ENCODE data around the gene SOS2. TPM values are rescaled to one million over a fixed set of nuclear protein-coding genes. Genes with fewer than 3 reads are reported as not detected.
A peak's percentile ranks its signal among the peaks of the same experiment; 100 is the strongest.

The SOS2 gene
- total and polyA plus RNA-seq, 2 of the 4 experiments (the other 2 are of a cell fraction), result 6.3 to 10.9 TPM

- DNase-seq (peak; percentile 86), ATAC-seq (ENCODE audit: low read depth) (peak; percentile 99)
- H3K36me3 ChIP-seq (ENCODE audit: control insufficient read depth, insufficient read depth, low read length), result peaks cover 16% of the 10 kb centered on the region
- peak within 1 kb of the TSS; percentile 92 for H4K5ac ChIP-seq (ENCODE audit: low read depth, low read length)
- no peak within 1 kb of the TSS for H2BK15ac ChIP-seq (ENCODE audit: low read depth, low read length)
- peak within 1 kb of the TSS; percentile 87 for H2AK5ac ChIP-seq (ENCODE audit: low read depth, low read length)
- BruUV-seq (replicated peaks), result no TSS peak
- WGBS, 2 experiments (ENCODE audit: extremely low coverage in 2 of 2, insufficient read length in 1 of 2), result 0% methylated on average over 28 of the region's 63 CpGs; no CpG with 5 or more reads in 1 of the 2 experiments
- peak within 1 kb of the TSS; percentile 90 for H2BK5ac ChIP-seq (ENCODE audit: low read depth, low read length, poor library complexity, severe bottlenecking)
- no peaks in the 10 kb centered on the region for H3K27me3 ChIP-seq (ENCODE audit: control insufficient read depth, insufficient read depth, low read length)
- peak within 1 kb of the TSS; percentile 91 for H3K27ac ChIP-seq (ENCODE audit: insufficient read depth, low read length)
- H3K23ac ChIP-seq (ENCODE audit: low read depth, low read length), result peak within 1 kb of the TSS; percentile 92
- no peaks in the 10 kb centered on the region; the same call in 1 of the 2 replicates for H3K9me1 ChIP-seq (ENCODE audit: insufficient read depth, low read length)
- intact Hi-C loops (cut with micrococcal nuclease), result loop anchor here (5.0 kb wide), 1 partner anchor 416 kb away; the partner anchor contains the start of gene MAP4K5
- no peak within 1 kb of the TSS for H2BK120ac ChIP-seq (ENCODE audit: low read depth, low read length)
- no peaks in the 10 kb centered on the region for H3K4me1 ChIP-seq (ENCODE audit: control insufficient read depth, insufficient read depth, low read length)
- CTCF ChIA-PET, result interaction anchor here (0.6 kb wide), 1 partner anchor 249 kb away, joined by 3 read pairs; no protein-coding TSS in a partner anchor
- H3K9me3 ChIP-seq (ENCODE audit: control insufficient read depth, insufficient read depth, low read length), result no peaks in the 10 kb centered on the region
- dilution Hi-C loops (cut with HindIII; ENCODE audit: low sequenced_read_pairs, unreplicated experiment), result no loop called here
- in situ Hi-C loops (cut with MboI; ENCODE audit: low sequenced_read_pairs), result no loop called here
- peak within 1 kb of the TSS; percentile 83 for H3K56ac ChIP-seq (ENCODE audit: extremely low read depth, insufficient read depth, low read length)
- peak within 1 kb of the TSS; percentile 73 for H4K91ac ChIP-seq (ENCODE audit: insufficient read depth, low read depth, low read length)
- H4K20me1 ChIP-seq (ENCODE audit: insufficient read depth, low read length), result peaks cover 3% of the 10 kb centered on the region; the same call in 1 of the 2 replicates
- H3K79me1 ChIP-seq (ENCODE audit: low read depth in 1 of 2, low read length in 2 of 2), result peaks cover 10 to 22% of the 10 kb centered on the region in 2 experiments; a peak in 3 of 4 replicates
- peak within 1 kb of the TSS; percentile 94 for H2AFZ ChIP-seq (replicated peaks; ENCODE audit: low read length, poor library complexity)
- peak within 1 kb of the TSS; percentile 75 for H2AK9ac ChIP-seq (replicated peaks; ENCODE audit: low read depth, low read length, poor library complexity)
- H3K4me3 ChIP-seq (ENCODE audit: insufficient read depth, low read depth, low read length), result peak within 1 kb of the TSS; percentile 92
- no peak within 1 kb of the TSS for H2BK20ac ChIP-seq (ENCODE audit: low read depth, low read length)
- H3K18ac ChIP-seq (ENCODE audit: low read depth, low read length), result peak within 1 kb of the TSS; percentile 63; the same call in 1 of the 2 replicates
- POLR2A ChIA-PET (ENCODE audit: unreplicated experiment), result interaction anchor here (0.9 kb wide), 1 partner anchor 248 kb away, joined by 3 read pairs; no protein-coding TSS in a partner anchor
- peak within 1 kb of the TSS; percentile 99 for H3K9ac ChIP-seq (ENCODE audit: low read depth, low read length)
- peak within 1 kb of the TSS; percentile 97 for H3K4me2 ChIP-seq (ENCODE audit: low read depth, low read length)
- H3K14ac ChIP-seq (replicated peaks; ENCODE audit: low read depth, low read length), result peak within 1 kb of the TSS; percentile 95
- peak within 1 kb of the TSS; percentile 93 to 94 for H4K8ac ChIP-seq (ENCODE audit: low read depth in 2 of 2, low read length in 2 of 2)
- peak within 1 kb of the TSS; percentile 88 for H3K4ac ChIP-seq (ENCODE audit: low read depth, low read length)
- TF ChIP-seq CEBPB (IDR thresholded peaks at IDR 0.05; ENCODE audit: low read depth, low read length) (no peak), MAFK (IDR thresholded peaks at IDR 0.05; ENCODE audit: low read depth, low read length) (no peak), POLR2A (IDR thresholded peaks at IDR 0.05; ENCODE audit: low read depth, low read length) (peak; percentile 86), MAZ (IDR thresholded peaks at IDR 0.05; ENCODE audit: borderline replicate concordance, low read depth, low read length) (peak; percentile 91), NFE2L2 (IDR thresholded peaks at IDR 0.05; ENCODE audit: low read depth, low read length) (no peak), USF2 (IDR thresholded peaks at IDR 0.05; ENCODE audit: low read depth, low read length) (no peak), CTCF (conservative IDR thresholded peaks at IDR 0.05; ENCODE audit: low read depth, low read length) (no peak), FOS (IDR thresholded peaks at IDR 0.05; ENCODE audit: low read depth, low read length) (no peak), RFX5 (IDR thresholded peaks at IDR 0.05; ENCODE audit: low read depth, low read length) (no peak), CHD1 (IDR thresholded peaks at IDR 0.05; ENCODE audit: low read depth, low read length) (no peak), RAD21 (IDR thresholded peaks at IDR 0.05; ENCODE audit: low read length) (no peak), RCOR1 (IDR thresholded peaks at IDR 0.05; ENCODE audit: insufficient replicate concordance, low read length) (no peak), MXI1 (IDR thresholded peaks at IDR 0.05; ENCODE audit: borderline replicate concordance, low read depth, low read length) (peak; percentile 82)
- TF ChIP-seq, protein P1, sequence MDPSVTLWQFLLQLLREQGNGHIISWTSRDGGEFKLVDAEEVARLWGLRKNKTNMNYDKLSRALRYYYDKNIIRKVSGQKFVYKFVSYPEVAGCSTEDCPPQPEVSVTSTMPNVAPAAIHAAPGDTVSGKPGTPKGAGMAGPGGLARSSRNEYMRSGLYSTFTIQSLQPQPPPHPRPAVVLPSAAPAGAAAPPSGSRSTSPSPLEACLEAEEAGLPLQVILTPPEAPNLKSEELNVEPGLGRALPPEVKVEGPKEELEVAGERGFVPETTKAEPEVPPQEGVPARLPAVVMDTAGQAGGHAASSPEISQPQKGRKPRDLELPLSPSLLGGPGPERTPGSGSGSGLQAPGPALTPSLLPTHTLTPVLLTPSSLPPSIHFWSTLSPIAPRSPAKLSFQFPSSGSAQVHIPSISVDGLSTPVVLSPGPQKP (IDR thresholded peaks at IDR 0.05; ENCODE audit: borderline replicate concordance, low read depth, low read length), result no peak
Observed at GRCh38 chr14:50116181-50116956, 115.0 kb downstream of the SOS2 start, which contains the start of gene VCPKMT. Gene VCPKMT (minus strand): TSS chr14:50116572. CDS start chr14:50116552, 20 bp downstream.
